ENCODE measurements around the gene ITGAV.

Gene ITGAV

DNA sequence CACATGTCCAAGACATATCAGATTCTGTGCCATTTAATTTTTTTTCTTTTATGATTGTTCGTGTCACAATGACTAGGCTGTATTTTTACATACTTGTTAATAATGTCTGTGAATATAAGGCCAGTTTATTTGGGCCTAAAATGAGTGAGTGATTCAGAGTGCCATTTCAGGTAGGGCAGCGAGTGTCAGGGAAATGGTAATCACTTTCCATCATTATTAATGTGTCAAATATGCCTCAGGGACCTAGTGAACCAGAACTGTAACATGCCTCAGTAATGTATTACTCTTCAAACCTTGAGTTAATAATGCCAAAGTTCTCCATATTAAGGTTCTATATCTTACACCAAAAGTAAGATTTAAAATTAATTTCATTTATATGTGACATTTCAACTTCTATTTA, 112.6 kb downstream of the ITGAV start:
- no peak overlapping the region for H3K4me3 ChIP-seq (replicated peaks; ENCODE audit: low read depth, low read length)
- no peak for DNase-seq (ENCODE audit: extremely low read depth, low read depth)
- TF ChIP-seq CTCF (IDR thresholded peaks at IDR 0.05; ENCODE audit: low read depth, low read length, missing control alignments) = no peak

GRCh38 chr2:186704897-186705296, 115.0 kb downstream of the ITGAV start:
- TF ChIP-seq CTCF (IDR thresholded peaks at IDR 0.05; ENCODE audit: low read depth, low read length, missing control alignments) = no peak
- DNase-seq (ENCODE audit: extremely low read depth, low read depth) = no peak
- no peak overlapping the region for H3K4me3 ChIP-seq (replicated peaks; ENCODE audit: low read depth, low read length)

GRCh38 chr2:186709529-186710450, 119.9 kb downstream of the ITGAV start:
- TF ChIP-seq CTCF (IDR thresholded peaks at IDR 0.05; ENCODE audit: low read depth, low read length, missing control alignments) = no peak
- no peak for DNase-seq (ENCODE audit: extremely low read depth, low read depth)
- H3K4me3 ChIP-seq (replicated peaks; ENCODE audit: low read depth, low read length) = no peak overlapping the region

GRCh38 chr2:186713691-186714090, 123.8 kb downstream of the ITGAV start:
- no peak overlapping the region for H3K4me3 ChIP-seq (replicated peaks; ENCODE audit: low read depth, low read length)
- no peak for DNase-seq (ENCODE audit: extremely low read depth, low read depth)
- no peak for TF ChIP-seq CTCF (IDR thresholded peaks at IDR 0.05; ENCODE audit: low read depth, low read length, missing control alignments)

DNA sequence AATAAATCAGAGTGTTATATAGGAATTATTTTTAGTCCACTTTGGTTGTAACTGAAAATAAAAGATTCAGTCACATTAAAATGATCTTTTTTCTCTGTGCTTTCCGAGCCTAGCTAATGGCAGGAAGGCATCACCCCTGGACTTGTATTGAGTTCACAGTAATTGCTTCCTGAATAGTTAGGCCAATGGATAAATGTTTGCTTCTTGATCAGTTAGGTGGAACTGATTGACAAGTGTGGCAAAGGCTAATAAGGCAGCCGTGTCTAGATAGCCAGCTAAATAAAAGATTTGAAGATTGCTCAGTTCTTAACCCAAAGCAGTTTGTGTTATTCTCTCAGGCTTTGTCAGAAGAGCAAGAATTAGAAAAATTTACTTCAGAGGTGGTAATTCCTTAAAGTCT, 124.8 kb downstream of the ITGAV start:
- DNase-seq (ENCODE audit: extremely low read depth, low read depth) = no peak

DNA sequence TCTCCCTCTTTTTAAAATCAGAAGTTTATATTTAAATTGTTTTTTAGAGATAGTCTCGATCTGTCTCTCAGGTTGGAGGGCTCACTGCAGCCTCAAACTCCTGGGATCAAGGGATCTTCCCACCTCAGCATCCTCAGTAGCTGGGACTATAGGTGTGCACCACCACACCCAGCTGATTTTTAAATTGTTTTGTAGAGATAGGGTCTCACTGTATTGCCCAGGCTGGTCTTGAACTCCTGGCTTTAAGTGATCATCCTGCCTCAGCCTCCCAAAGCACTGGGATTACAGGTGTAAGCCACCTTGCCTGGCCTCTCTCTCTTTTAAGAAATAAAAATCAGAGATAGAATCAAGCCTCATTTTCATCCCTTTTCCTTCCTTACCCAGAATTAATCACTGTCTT, 126.1 kb downstream of the ITGAV start:
- H3K4me3 ChIP-seq (replicated peaks; ENCODE audit: low read depth, low read length) = no peak overlapping the region
- DNase-seq (ENCODE audit: extremely low read depth, low read depth) = no peak
- no peak for TF ChIP-seq CTCF (IDR thresholded peaks at IDR 0.05; ENCODE audit: low read depth, low read length, missing control alignments)

More for the DNA sequence above, 124.8 kb downstream of the ITGAV start:
- H3K4me3 ChIP-seq (replicated peaks; ENCODE audit: low read depth, low read length) = no peak overlapping the region
- TF ChIP-seq CTCF (IDR thresholded peaks at IDR 0.05; ENCODE audit: low read depth, low read length, missing control alignments) = no peak
